MM.1S (cell line): Measurements from ENCODE around the gene TRIM14.
"Not testable (repeated sequence)": the region's sequence is repeated elsewhere in the genome, so short reads cannot be mapped to it uniquely, and the experiment has no call there.

Experiments used
- CTCF ChIP-seq: fragments of 300-600 bp; sonication (generic); IDR thresholded peaks from 2 replicates; pipeline ENCODE4 v1.5.1; 2016; ENCODE audit warnings: antibody characterized with exemption, low read length, mixed read lengths
- EZH2 ChIP-seq: fragments of 300-600 bp; sonication (generic); optimal IDR thresholded peaks from 2 replicates; pipeline ENCODE3; 2017; ENCODE audit warnings: low read depth, mild to moderate bottlenecking, antibody characterized with exemption, low read length, mixed read lengths
- EZH2phosphoT487 ChIP-seq: fragments of 300-600 bp; sonication (generic); IDR thresholded peaks from 2 replicates; pipeline ENCODE4 v1.6.1; 2018; ENCODE audit warnings: antibody characterized with exemption, low read length

GRCh38 chr9:98130060-98130459 lies 11.0 kb upstream of the TRIM14 start:
- not testable (repeated sequence) for TF ChIP-seq EZH2, CTCF, EZH2phosphoT487
